HepG2 (cell line): ENCODE results near the gene ARPIN. TPM values are rescaled to one million over a fixed set of nuclear protein-coding genes. Genes with fewer than 3 reads are reported as not detected.

Source experiments
- AGO1 ChIP-seq: fragments of 200-400 bp; formaldehyde crosslinking; IDR thresholded peaks from 2 replicates; pipeline ENCODE4 v1.6.1; 2017; ENCODE audit warnings: mild to moderate bottlenecking, low read depth, low read length, moderate library complexity; ENCODE audit not compliant: poor library complexity, severe bottlenecking
- BHLHE40 ChIP-seq: IDR thresholded peaks from 2 replicates; pipeline ENCODE4 v1.6.1; 2011; ENCODE audit warnings: low read length, improper control_type of control experiment
- EHMT2 ChIP-seq: fragments of 200-600 bp; sonication (generic); IDR thresholded peaks from 2 replicates; pipeline ENCODE4 v1.7.0; 2017; ENCODE audit warnings: antibody characterized with exemption, low read depth, low read length, borderline replicate concordance
- HNRNPK ChIP-seq: fragments of 200-400 bp; formaldehyde crosslinking; IDR thresholded peaks from 2 replicates; pipeline ENCODE4 v1.6.1; 2018; ENCODE audit warnings: low read length, low read depth, moderate library complexity, mild to moderate bottlenecking; ENCODE audit not compliant: poor library complexity, severe bottlenecking
- SUZ12 ChIP-seq: fragments of 150-350 bp; IDR thresholded peaks from 2 replicates; pipeline ENCODE4 v1.6.1; 2014; ENCODE audit warnings: low read depth, low read length
- TARDBP ChIP-seq: sonication (generic); formaldehyde crosslinking; IDR thresholded peaks from 2 replicates; pipeline ENCODE4 v1.8.0; 2022; ENCODE audit warnings: mild to moderate bottlenecking, missing genetic modification reagents
- ZNF44 ChIP-seq: sonication (generic); formaldehyde crosslinking; IDR thresholded peaks from 2 replicates; pipeline ENCODE4 v1.5.1; 2020; ENCODE audit warnings: mild to moderate bottlenecking, missing genetic modification reagents
- ZNF761 ChIP-seq: sonication (generic); formaldehyde crosslinking; conservative IDR thresholded peaks from 2 replicates; pipeline ENCODE4 v1.4.0; 2020; ENCODE audit warnings: mild to moderate bottlenecking, missing genetic modification reagents
- ZSCAN20 ChIP-seq: sonication (generic); formaldehyde crosslinking; IDR thresholded peaks from 2 replicates; pipeline ENCODE4 v1.4.0; 2020; ENCODE audit warnings: missing genetic modification reagents, mild to moderate bottlenecking, borderline replicate concordance
- polyA plus RNA-seq, 8 experiments: library from polyadenylated mRNA; depleted of rRNA in 3 of 8; stranded (reverse) in 7 of 8; unstranded in 1 of 8; fragments of >200 nt; fragmentation: Illumina TruSeq in 4 of 8; extraction: Trizol in 4 of 8; gene quantifications; 2 replicates each; pipeline versions ENCODE4 v1.2.1 to v1.2.3, GENCODE V29; 2011 to 2016; ENCODE audit warnings: low read depth in 4 of 8, missing spikeins in 1 of 8, mixed read lengths in 1 of 8; ENCODE audit not compliant: insufficient read depth in 1 of 8
- total RNA-seq, 5 experiments: library from RNA; depleted of rRNA; stranded (reverse); fragments of >200 nt; fragmentation: Illumina TruSeq; extraction: Trizol; gene quantifications; 2 replicates each; pipeline ENCODE4 v1.2.3, GENCODE V29; 2016; ENCODE audit warnings: low read depth in 1 of 5
- TF ChIP-seq, protein P1 (sequence below), 2 experiments: fragments of 450-650 bp in 1 of 2; sonication (generic) in 1 of 2; formaldehyde crosslinking in 1 of 2; IDR thresholded peaks; 2 replicates each; pipeline versions ENCODE4 v1.6.1 to v1.8.0; 2016 to 2022; ENCODE audit warnings: antibody characterized with exemption in 1 of 2, mild to moderate bottlenecking in 1 of 2, missing genetic modification reagents in 1 of 2
- TF ChIP-seq, protein P2 (sequence below): sonication (generic); formaldehyde crosslinking; IDR thresholded peaks from 2 replicates; pipeline ENCODE4 v1.4.0; 2020; ENCODE audit warnings: missing genetic modification reagents
- TF ChIP-seq, protein P3 (sequence below): sonication (generic); formaldehyde crosslinking; IDR thresholded peaks from 2 replicates; pipeline ENCODE4 v1.4.0; 2020; ENCODE audit warnings: missing genetic modification reagents

The ARPIN gene
- total and polyA plus RNA-seq, 2 of the 13 experiments (the other 11 are each of a cell fraction or from before 2014, with no cell fraction given) = 2.8 to 5.0 TPM

DNA sequence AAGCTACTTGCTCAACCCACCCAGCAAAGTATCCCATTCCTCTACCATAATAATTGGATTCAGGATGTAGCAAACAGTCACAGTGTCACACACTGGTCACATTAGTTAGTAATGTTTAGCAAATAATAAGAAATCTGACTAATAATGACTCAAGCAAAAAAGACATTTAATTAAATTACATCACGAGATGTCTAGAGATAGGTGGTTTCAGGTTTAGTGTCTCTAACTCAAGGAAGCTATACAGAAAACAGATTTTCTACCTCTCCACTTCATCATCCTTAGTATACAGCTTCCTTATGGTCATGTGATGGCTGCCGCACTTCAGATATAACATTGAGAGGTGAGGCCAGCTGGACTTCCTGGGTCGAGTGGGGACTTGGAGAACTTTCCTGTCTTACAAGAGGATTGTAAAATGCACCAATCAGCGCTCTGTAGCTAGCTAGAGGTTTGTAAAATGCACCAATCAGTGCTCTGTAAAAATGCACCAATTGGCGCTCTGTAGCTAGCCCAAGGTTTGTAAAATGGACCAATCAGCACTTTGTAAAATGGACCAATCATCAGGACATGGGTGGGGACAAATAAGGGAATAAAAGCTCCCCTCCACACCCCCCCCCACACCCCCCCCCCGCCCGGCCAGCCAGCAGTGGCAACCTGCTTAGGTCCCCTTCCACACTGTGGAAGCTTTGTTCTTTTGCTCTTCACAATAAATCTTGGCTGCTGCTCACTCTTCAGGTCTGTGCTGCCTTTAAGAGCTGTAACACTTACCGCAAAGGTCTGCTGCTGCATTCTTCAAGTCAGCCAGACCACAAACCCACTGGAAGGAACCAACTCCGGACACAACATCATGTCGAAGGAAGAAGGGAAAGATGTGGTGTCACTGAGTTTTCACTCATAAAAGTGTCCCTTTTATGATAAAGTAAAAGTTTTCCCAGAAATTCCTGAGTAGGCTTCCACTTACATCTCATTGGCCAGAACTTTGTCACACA is 24.9 kb upstream of the ARPIN start (continued):
- TF ChIP-seq, protein P1, sequence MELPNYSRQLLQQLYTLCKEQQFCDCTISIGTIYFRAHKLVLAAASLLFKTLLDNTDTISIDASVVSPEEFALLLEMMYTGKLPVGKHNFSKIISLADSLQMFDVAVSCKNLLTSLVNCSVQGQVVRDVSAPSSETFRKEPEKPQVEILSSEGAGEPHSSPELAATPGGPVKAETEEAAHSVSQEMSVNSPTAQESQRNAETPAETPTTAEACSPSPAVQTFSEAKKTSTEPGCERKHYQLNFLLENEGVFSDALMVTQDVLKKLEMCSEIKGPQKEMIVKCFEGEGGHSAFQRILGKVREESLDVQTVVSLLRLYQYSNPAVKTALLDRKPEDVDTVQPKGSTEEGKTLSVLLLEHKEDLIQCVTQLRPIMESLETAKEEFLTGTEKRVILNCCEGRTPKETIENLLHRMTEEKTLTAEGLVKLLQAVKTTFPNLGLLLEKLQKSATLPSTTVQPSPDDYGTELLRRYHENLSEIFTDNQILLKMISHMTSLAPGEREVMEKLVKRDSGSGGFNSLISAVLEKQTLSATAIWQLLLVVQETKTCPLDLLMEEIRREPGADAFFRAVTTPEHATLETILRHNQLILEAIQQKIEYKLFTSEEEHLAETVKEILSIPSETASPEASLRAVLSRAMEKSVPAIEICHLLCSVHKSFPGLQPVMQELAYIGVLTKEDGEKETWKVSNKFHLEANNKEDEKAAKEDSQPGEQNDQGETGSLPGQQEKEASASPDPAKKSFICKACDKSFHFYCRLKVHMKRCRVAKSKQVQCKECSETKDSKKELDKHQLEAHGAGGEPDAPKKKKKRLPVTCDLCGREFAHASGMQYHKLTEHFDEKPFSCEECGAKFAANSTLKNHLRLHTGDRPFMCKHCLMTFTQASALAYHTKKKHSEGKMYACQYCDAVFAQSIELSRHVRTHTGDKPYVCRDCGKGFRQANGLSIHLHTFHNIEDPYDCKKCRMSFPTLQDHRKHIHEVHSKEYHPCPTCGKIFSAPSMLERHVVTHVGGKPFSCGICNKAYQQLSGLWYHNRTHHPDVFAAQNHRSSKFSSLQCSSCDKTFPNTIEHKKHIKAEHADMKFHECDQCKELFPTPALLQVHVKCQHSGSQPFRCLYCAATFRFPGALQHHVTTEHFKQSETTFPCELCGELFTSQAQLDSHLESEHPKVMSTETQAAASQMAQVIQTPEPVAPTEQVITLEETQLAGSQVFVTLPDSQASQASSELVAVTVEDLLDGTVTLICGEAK (IDR thresholded peaks at IDR 0.05) = no peak
- TF ChIP-seq, protein P1 (CRISPR knock-in tag; IDR thresholded peaks at IDR 0.05) = no peak
- no peak for TF ChIP-seq TARDBP (CRISPR knock-in tag)
- no peak for TF ChIP-seq SUZ12
- TF ChIP-seq ZNF761 (CRISPR knock-in tag) = no peak
- no peak for TF ChIP-seq ZSCAN20 (CRISPR knock-in tag)
- TF ChIP-seq EHMT2 = no peak
- TF ChIP-seq BHLHE40 = no peak
- no peak for TF ChIP-seq ZNF44 (CRISPR knock-in tag)
- no peak for TF ChIP-seq HNRNPK
- TF ChIP-seq, protein P2, sequence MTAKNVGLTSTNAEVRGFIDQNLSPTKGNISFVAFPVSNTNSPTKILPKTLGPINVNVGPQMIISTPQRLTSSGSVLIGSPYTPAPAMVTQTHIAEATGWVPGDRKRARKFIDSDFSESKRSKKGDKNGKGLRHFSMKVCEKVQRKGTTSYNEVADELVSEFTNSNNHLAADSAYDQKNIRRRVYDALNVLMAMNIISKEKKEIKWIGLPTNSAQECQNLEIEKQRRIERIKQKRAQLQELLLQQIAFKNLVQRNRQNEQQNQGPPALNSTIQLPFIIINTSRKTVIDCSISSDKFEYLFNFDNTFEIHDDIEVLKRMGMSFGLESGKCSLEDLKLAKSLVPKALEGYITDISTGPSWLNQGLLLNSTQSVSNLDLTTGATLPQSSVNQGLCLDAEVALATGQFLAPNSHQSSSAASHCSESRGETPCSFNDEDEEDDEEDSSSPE (CRISPR knock-in tag) = no peak
- TF ChIP-seq, protein P3, sequence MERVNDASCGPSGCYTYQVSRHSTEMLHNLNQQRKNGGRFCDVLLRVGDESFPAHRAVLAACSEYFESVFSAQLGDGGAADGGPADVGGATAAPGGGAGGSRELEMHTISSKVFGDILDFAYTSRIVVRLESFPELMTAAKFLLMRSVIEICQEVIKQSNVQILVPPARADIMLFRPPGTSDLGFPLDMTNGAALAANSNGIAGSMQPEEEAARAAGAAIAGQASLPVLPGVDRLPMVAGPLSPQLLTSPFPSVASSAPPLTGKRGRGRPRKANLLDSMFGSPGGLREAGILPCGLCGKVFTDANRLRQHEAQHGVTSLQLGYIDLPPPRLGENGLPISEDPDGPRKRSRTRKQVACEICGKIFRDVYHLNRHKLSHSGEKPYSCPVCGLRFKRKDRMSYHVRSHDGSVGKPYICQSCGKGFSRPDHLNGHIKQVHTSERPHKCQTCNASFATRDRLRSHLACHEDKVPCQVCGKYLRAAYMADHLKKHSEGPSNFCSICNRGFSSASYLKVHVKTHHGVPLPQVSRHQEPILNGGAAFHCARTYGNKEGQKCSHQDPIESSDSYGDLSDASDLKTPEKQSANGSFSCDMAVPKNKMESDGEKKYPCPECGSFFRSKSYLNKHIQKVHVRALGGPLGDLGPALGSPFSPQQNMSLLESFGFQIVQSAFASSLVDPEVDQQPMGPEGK = no peak
- no peak for TF ChIP-seq AGO1
